DMS 273 (cell line): ENCODE measurements around the gene KLK8.
"Not testable (repeated sequence)": the region's sequence is repeated elsewhere in the genome, so short reads cannot be mapped to it uniquely, and the experiment has no call there.

ENCODE experiments used
- DNase-seq: peaks from one replicate; lab custom pipeline; 2025; ENCODE audit not compliant: unreplicated experiment; lab: John Stamatoyannopoulos, UW

KLK8 gene

GRCh38 chr19:50984416-50984815, 17.0 kb downstream of the KLK8 start:
- DNase-seq: not testable (repeated sequence)

GRCh38 chr19:50983625-50984292, 17.6 kb downstream of the KLK8 start, which contains the start of gene KLK7:
Gene KLK7 (minus strand): TSS chr19:50983917. CDS start chr19:50982399, 1,518 bp downstream.
- DNase-seq: no peak

- no peak for DNase-seq
These were observed 19.2 kb downstream of the KLK8 start for GRCh38 chr19:50982186-50982585.

- no peak for DNase-seq
These were observed 19.7 kb downstream of the KLK8 start for GRCh38 chr19:50981587-50982146.

- no peak for DNase-seq
These were observed 21.2 kb downstream of the KLK8 start for GRCh38 chr19:50980208-50980607.

- DNase-seq: no peak
These were observed 21.6 kb downstream of the KLK8 start for GRCh38 chr19:50979758-50980157.

GRCh38 chr19:50978772-50979390, 22.5 kb downstream of the KLK8 start:
- DNase-seq: no peak

- no peak for DNase-seq
These were observed 23.8 kb downstream of the KLK8 start for GRCh38 chr19:50977626-50978025.

GRCh38 chr19:50975766-50976165, 25.6 kb downstream of the KLK8 start:
- no peak for DNase-seq

GRCh38 chr19:50974702-50975556, 26.5 kb downstream of the KLK8 start:
- DNase-seq: no peak

GRCh38 chr19:50972795-50973376, 28.5 kb downstream of the KLK8 start:
- DNase-seq: no peak

GRCh38 chr19:50969810-50970209, 31.6 kb downstream of the KLK8 start:
- not testable (repeated sequence) for DNase-seq

GRCh38 chr19:50969413-50969760, 32.0 kb downstream of the KLK8 start, which contains the start of gene KLK6:
Gene KLK6 (minus strand): TSS chr19:50969591. CDS start chr19:50968104, 1,487 bp downstream.
- DNase-seq: no peak

- DNase-seq: no peak
These were observed 32.5 kb downstream of the KLK8 start for GRCh38 chr19:50968716-50969412.

GRCh38 chr19:50967929-50968715, 33.3 kb downstream of the KLK8 start:
- no peak for DNase-seq

GRCh38 chr19:50964266-50964665, 37.1 kb downstream of the KLK8 start:
- DNase-seq: no peak

- no peak for DNase-seq
These were observed 38.0 kb downstream of the KLK8 start for GRCh38 chr19:50963381-50963780.

- DNase-seq: no peak
These were observed 39.2 kb downstream of the KLK8 start for GRCh38 chr19:50962245-50962644.

- DNase-seq: peak; percentile 16
These were observed 41.5 kb downstream of the KLK8 start for GRCh38 chr19:50959731-50960500.
